Ascending aorta (tissue), 2 donors: Measurements from ENCODE around the gene MAP7. TPM values are rescaled to one million over a fixed set of nuclear protein-coding genes. Genes with fewer than 3 reads are reported as not detected.

Experiments used
- DNase-seq, 2 donors: peaks; one replicate each; pipeline ENCODE4 v3.0.0-alpha.2; 2019; ENCODE audit warnings: low spot score in 2 of 2
- H3K27ac ChIP-seq, 2 donors: fragments of 200-600 bp; sonication (generic); one replicate each; pipeline ENCODE4 v1.5.1; 2016 to 2017; ENCODE audit warnings: mild to moderate bottlenecking in 1 of 2
- H3K27me3 ChIP-seq: fragments of 200-600 bp; sonication (generic); one replicate; pipeline ENCODE4 v1.5.1; 2017
- H3K36me3 ChIP-seq, 2 donors: fragments of 200-600 bp; sonication (generic); one replicate each; pipeline ENCODE4 v1.5.1; 2016
- H3K4me1 ChIP-seq, 2 donors: fragments of 200-600 bp; sonication (generic); one replicate each; pipeline ENCODE4 v1.5.1; 2016 to 2017; ENCODE audit warnings: mild to moderate bottlenecking in 1 of 2
- H3K4me3 ChIP-seq, 2 donors: fragments of 200-600 bp; sonication (generic); one replicate each; pipeline ENCODE4 v1.5.1; 2016 to 2017; ENCODE audit warnings: mild to moderate bottlenecking in 1 of 2
- H3K9me3 ChIP-seq, 2 donors: fragments of 200-600 bp; sonication (generic); one replicate each; pipeline ENCODE4 v1.5.1; 2016
- intact Hi-C: fragments of 100-400 bp; cut with DNase I; formaldehyde crosslinking; loops from one replicate; pipeline ENCODE4 v1.15.1; 2023
- total RNA-seq: library from RNA; depleted of rRNA; stranded (reverse); fragments of >200 nt; gene quantifications from one replicate; pipeline ENCODE4 v1.1.0, GENCODE V29; 2016
- TF ChIP-seq, protein P1 (sequence below), 3 experiments: fragments of 200-600 bp in 2 of 3; fragments of 450-650 bp in 1 of 3; sonication (generic) in 2 of 3; IDR thresholded peaks; one replicate each; pipeline ENCODE4 v1.5.1; 2016 to 2019; ENCODE audit warnings: antibody characterized with exemption in 3 of 3, mild to moderate bottlenecking in 1 of 3, moderate library complexity in 1 of 3

Gene MAP7
- total RNA-seq, 1 donor from 2014 or later: not detected

DNA sequence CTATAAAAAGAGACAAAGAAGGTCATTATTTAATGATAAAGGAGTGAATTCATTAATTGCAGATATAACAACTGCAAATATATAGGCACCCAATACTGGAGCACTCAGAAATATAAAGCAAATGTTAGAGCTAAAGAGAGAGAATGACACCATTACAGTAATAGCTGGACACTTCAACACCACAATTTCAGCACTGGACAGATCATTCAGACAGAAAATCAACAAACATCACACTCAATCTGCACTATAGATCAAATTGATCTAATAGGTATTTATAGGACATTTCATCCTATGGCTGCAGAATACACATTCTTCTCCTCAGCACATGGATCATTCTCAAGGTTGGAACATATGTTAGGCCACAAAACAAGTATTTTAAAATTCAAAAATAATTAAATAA is 72.7 kb downstream of the MAP7 start:
- Histone ChIP-seq H3K27me3 (no peaks in the 10 kb centered on the region), H3K4me3 (no peak overlapping the region), H3K36me3 (no peaks in the 10 kb centered on the region), H3K27ac (no peak overlapping the region), H3K4me1 (no peaks in the 10 kb centered on the region), H3K9me3 (no peaks in the 10 kb centered on the region)
- no peak for DNase-seq
- TF ChIP-seq, protein P1, sequence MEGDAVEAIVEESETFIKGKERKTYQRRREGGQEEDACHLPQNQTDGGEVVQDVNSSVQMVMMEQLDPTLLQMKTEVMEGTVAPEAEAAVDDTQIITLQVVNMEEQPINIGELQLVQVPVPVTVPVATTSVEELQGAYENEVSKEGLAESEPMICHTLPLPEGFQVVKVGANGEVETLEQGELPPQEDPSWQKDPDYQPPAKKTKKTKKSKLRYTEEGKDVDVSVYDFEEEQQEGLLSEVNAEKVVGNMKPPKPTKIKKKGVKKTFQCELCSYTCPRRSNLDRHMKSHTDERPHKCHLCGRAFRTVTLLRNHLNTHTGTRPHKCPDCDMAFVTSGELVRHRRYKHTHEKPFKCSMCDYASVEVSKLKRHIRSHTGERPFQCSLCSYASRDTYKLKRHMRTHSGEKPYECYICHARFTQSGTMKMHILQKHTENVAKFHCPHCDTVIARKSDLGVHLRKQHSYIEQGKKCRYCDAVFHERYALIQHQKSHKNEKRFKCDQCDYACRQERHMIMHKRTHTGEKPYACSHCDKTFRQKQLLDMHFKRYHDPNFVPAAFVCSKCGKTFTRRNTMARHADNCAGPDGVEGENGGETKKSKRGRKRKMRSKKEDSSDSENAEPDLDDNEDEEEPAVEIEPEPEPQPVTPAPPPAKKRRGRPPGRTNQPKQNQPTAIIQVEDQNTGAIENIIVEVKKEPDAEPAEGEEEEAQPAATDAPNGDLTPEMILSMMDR (IDR thresholded peaks at IDR 0.05): no peak
- intact Hi-C loops: no loop called here

DNA sequence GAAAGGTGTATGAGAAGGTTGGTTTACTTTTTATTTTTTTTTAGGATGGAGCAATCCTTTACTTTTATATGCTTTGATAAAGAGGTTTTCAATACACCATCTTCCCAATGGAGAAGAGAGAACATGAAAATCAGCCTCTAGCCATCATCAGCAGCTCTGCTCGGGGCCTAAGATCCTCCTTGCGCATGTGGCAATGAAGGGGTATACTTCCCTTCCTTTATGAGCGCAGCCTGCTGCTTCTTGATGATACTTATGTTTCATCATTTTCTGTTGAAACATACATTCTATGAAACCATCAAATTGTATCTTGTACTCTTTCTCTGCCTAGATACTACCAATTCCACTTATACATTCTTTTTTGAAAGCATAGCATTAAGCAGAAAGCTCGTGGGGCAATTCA is 74.5 kb downstream of the MAP7 start:
- Histone ChIP-seq H3K4me3 (no peak overlapping the region), H3K27me3 (no peaks in the 10 kb centered on the region), H3K9me3 (no peaks in the 10 kb centered on the region), H3K36me3 (no peaks in the 10 kb centered on the region), H3K27ac (no peak overlapping the region), H3K4me1 (no peaks in the 10 kb centered on the region)
- TF ChIP-seq, protein P1 (IDR thresholded peaks at IDR 0.05): no peak
- intact Hi-C loops: no loop called here
- no peak for DNase-seq

DNA sequence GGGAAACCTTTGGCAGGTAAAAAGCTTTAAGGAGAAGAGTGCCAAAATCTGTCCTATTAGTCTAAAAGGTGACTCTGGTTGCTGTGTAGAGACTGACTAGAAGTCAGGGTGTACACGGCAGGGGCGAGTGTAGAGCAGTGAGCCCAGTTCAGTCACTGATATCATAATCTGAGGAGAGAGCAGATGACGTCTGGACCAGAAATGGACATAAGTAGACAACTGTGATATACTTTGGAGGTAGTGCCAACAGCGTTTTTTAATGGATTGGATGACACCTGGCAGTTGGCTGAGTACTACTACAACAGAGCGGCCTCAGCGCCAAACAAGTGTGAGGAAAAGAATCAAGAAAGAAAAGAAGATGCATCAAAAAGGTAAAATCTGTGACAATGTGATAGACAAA is 76.0 kb downstream of the MAP7 start:
- H3K27me3 ChIP-seq: no peaks in the 10 kb centered on the region
- H3K36me3 ChIP-seq: no peaks in the 10 kb centered on the region
- intact Hi-C loops: no loop called here
- no peak overlapping the region for H3K27ac ChIP-seq
- no peaks in the 10 kb centered on the region for H3K4me1 ChIP-seq
- TF ChIP-seq, protein P1 (IDR thresholded peaks at IDR 0.05): no peak
- H3K9me3 ChIP-seq: no peaks in the 10 kb centered on the region
- no peak overlapping the region for H3K4me3 ChIP-seq
- no peak for DNase-seq

DNA sequence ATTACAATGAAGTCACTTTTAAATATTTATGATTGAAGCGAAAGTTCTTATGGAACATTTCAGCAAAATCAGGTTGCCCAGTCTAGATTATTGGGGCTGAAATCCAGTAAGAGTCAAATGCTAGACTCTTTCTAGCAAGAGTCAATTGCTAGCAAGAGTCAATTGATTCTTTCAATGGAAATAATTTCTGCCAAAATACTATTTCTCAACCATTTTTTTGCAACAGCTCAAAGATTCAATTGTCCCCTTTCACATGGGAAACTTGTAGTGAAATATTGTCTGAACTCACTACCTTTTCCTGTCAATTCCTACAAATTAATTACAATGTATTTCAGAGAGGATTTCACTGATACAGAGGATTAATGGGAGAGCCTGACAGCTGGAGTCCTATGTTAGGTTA is 78.3 kb downstream of the MAP7 start:
- TF ChIP-seq, protein P1 (IDR thresholded peaks at IDR 0.05): no peak
- no peak overlapping the region for H3K4me3 ChIP-seq
- no peaks in the 10 kb centered on the region for H3K9me3 ChIP-seq
- no peaks in the 10 kb centered on the region for H3K36me3 ChIP-seq
- H3K27ac ChIP-seq: no peak overlapping the region
- intact Hi-C loops: no loop called here
- no peaks in the 10 kb centered on the region for H3K27me3 ChIP-seq
- DNase-seq: no peak
- no peaks in the 10 kb centered on the region for H3K4me1 ChIP-seq

DNA sequence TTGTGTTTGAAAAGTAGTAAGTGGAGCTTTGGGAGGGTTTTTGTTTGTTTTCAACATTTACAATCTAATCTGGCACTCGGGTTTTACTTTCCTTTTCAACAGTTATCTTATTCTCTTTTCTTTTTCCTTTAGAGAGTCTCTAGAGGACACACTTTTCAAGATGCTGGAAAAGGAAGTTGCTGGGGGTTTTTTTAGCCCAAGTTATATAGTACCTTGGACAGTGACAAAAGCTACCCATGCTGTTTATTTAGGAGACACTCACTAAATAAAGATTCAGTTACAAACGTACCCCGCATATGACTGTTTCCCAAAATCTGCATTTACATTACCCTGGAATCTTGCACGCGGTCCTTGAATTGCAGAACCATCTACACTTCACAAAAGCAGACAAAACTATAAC is 78.8 kb downstream of the MAP7 start:
- no peak overlapping the region for H3K27ac ChIP-seq

More for the DNA sequence above, 78.8 kb downstream of the MAP7 start:
- Histone ChIP-seq H3K4me1 (no peaks in the 10 kb centered on the region), H3K9me3 (no peaks in the 10 kb centered on the region), H3K36me3 (no peaks in the 10 kb centered on the region), H3K27me3 (no peaks in the 10 kb centered on the region), H3K4me3 (no peak overlapping the region)
- TF ChIP-seq, protein P1 (IDR thresholded peaks at IDR 0.05): no peak
- no peak for DNase-seq
- intact Hi-C loops: no loop called here
